ENCODE measurements around the gene AOC3.
A peak's percentile ranks its signal among the peaks of the same experiment; 100 is the strongest.

The AOC3 gene

GRCh38 chr17:42843358-42843934, 7.6 kb upstream of the AOC3 start:
- CTCF ChIA-PET = interaction anchor here (0.9 to 10.6 kb wide), 22 partner anchors 9 to 353 kb away, joined by 3 to 136 read pairs (median 5); partner anchors contain the start of genes BECN1, PSME3 and RPL27
- peaks cover 12 to 64% (median 54%) of the 10 kb centered on the region in 4 experiments for H3K36me3 ChIP-seq (ENCODE audit: control insufficient read depth in 4 of 4, insufficient read depth in 4 of 4, low read length in 3 of 4)
- peaks cover 0 to 5% (median 0%) of the 10 kb centered on the region in 4 experiments for H3K4me1 ChIP-seq (ENCODE audit: control extremely low read depth in 1 of 4, control insufficient read depth in 4 of 4, insufficient read depth in 4 of 4, low read length in 3 of 4)
- POLR2A ChIA-PET = interaction anchor here (0.6 kb wide), 1 partner anchor 234 kb away, joined by 3 read pairs; the partner anchor contains the start of gene TUBG1
- no peaks in the 10 kb centered on the region for H3K9me3 ChIP-seq (ENCODE audit: control extremely low read depth in 1 of 5, control insufficient read depth in 4 of 5, insufficient read depth in 2 of 5, low read depth in 1 of 5, low read length in 4 of 5)
- H3K27me3 ChIP-seq (replicated peaks in 2 of 5; ENCODE audit: control insufficient read depth in 4 of 5, insufficient read depth in 5 of 5, low read length in 4 of 5) = no peaks in the 10 kb centered on the region
- peak; percentile 63 to 76 (median 71) for DNase-seq
- H3K27ac ChIP-seq (ENCODE audit: insufficient read depth in 1 of 2, low read depth in 1 of 2, low read length in 2 of 2, poor library complexity in 1 of 2, severe bottlenecking in 2 of 2) = no peak overlapping the region
- WGBS (ENCODE audit: insufficient coverage) = 66% methylated on average over 5 of the region's 6 CpGs
- H3K4me3 ChIP-seq (ENCODE audit: control insufficient read depth in 1 of 7, extremely low read depth in 1 of 7, insufficient read depth in 4 of 7, low read depth in 2 of 7, low read length in 6 of 7) = no peak overlapping the region

GRCh38 chr17:42844271-42844670, 6.7 kb upstream of the AOC3 start, which contains the start of gene AOC2:
AOC2 (plus strand) TSS chr17:42844580; CDS start chr17:42844627, 47 bp downstream.
- CTCF ChIA-PET = interaction anchor here (0.5 to 10.6 kb wide), 17 partner anchors 9 to 180 kb away, joined by 3 to 136 read pairs (median 6); partner anchors contain the start of genes PSME3 and RPL27
- DNase-seq = no peak
- WGBS (ENCODE audit: insufficient coverage) = 55% methylated on average over 4 of the region's 4 CpGs
- H3K4me3 ChIP-seq (ENCODE audit: control insufficient read depth in 1 of 7, extremely low read depth in 1 of 7, insufficient read depth in 4 of 7, low read depth in 2 of 7, low read length in 6 of 7) = no peak within 1 kb of the TSS
- POLR2A ChIA-PET = no interaction called here
- H3K36me3 ChIP-seq (ENCODE audit: control insufficient read depth in 4 of 4, insufficient read depth in 4 of 4, low read length in 3 of 4) = peaks cover 9 to 56% (median 47%) of the 10 kb centered on the region in 4 experiments
- H3K4me1 ChIP-seq (ENCODE audit: control extremely low read depth in 1 of 4, control insufficient read depth in 4 of 4, insufficient read depth in 4 of 4, low read length in 3 of 4) = peaks cover 0 to 5% (median 0%) of the 10 kb centered on the region in 4 experiments
- H3K27ac ChIP-seq (ENCODE audit: insufficient read depth in 1 of 2, low read depth in 1 of 2, low read length in 2 of 2, poor library complexity in 1 of 2, severe bottlenecking in 2 of 2) = no peak within 1 kb of the TSS
- H3K27me3 ChIP-seq (replicated peaks in 2 of 5; ENCODE audit: control insufficient read depth in 4 of 5, insufficient read depth in 5 of 5, low read length in 4 of 5) = no peaks in the 10 kb centered on the region
- H3K9me3 ChIP-seq (ENCODE audit: control extremely low read depth in 1 of 5, control insufficient read depth in 4 of 5, insufficient read depth in 2 of 5, low read depth in 1 of 5, low read length in 4 of 5) = no peaks in the 10 kb centered on the region

- Histone ChIP-seq H3K4me1 (ENCODE audit: control extremely low read depth in 1 of 4, control insufficient read depth in 4 of 4, insufficient read depth in 4 of 4, low read length in 3 of 4) (peaks cover 0 to 5% (median 0%) of the 10 kb centered on the region in 4 experiments), H3K27me3 (replicated peaks in 2 of 5; ENCODE audit: control insufficient read depth in 4 of 5, insufficient read depth in 5 of 5, low read length in 4 of 5) (no peaks in the 10 kb centered on the region), H3K36me3 (ENCODE audit: control insufficient read depth in 4 of 4, insufficient read depth in 4 of 4, low read length in 3 of 4) (peaks cover 9 to 53% (median 44%) of the 10 kb centered on the region in 4 experiments), H3K27ac (ENCODE audit: insufficient read depth in 1 of 2, low read depth in 1 of 2, low read length in 2 of 2, poor library complexity in 1 of 2, severe bottlenecking in 2 of 2) (no peak overlapping the region), H3K9me3 (ENCODE audit: control extremely low read depth in 1 of 5, control insufficient read depth in 4 of 5, insufficient read depth in 2 of 5, low read depth in 1 of 5, low read length in 4 of 5) (no peaks in the 10 kb centered on the region), H3K4me3 (ENCODE audit: control insufficient read depth in 1 of 7, extremely low read depth in 1 of 7, insufficient read depth in 4 of 7, low read depth in 2 of 7, low read length in 6 of 7) (no peak overlapping the region)
- ChIA-PET POLR2A (no interaction called here), CTCF (interaction anchor here (1.0 to 10.6 kb wide), 10 partner anchors 10 to 153 kb away, joined by 3 to 136 read pairs (median 6); partner anchors contain the start of genes BECN1, PSME3 and RPL27)
- WGBS (ENCODE audit: insufficient coverage) = 94% methylated on average over 24 of the region's 24 CpGs
- no peak for DNase-seq
Measured at GRCh38 chr17:42844761-42845555, 6.0 kb upstream of the AOC3 start.

GRCh38 chr17:42845556-42845917, 5.5 kb upstream of the AOC3 start:
- peaks cover 9 to 51% (median 42%) of the 10 kb centered on the region in 4 experiments for H3K36me3 ChIP-seq (ENCODE audit: control insufficient read depth in 4 of 4, insufficient read depth in 4 of 4, low read length in 3 of 4)
- no peaks in the 10 kb centered on the region for H3K27me3 ChIP-seq (replicated peaks in 2 of 5; ENCODE audit: control insufficient read depth in 4 of 5, insufficient read depth in 5 of 5, low read length in 4 of 5)
- no peaks in the 10 kb centered on the region for H3K9me3 ChIP-seq (ENCODE audit: control extremely low read depth in 1 of 5, control insufficient read depth in 4 of 5, insufficient read depth in 2 of 5, low read depth in 1 of 5, low read length in 4 of 5)
- no peak overlapping the region for H3K27ac ChIP-seq (ENCODE audit: insufficient read depth in 1 of 2, low read depth in 1 of 2, low read length in 2 of 2, poor library complexity in 1 of 2, severe bottlenecking in 2 of 2)
- POLR2A ChIA-PET = no interaction called here
- no peak overlapping the region for H3K4me3 ChIP-seq (ENCODE audit: control insufficient read depth in 1 of 7, extremely low read depth in 1 of 7, insufficient read depth in 4 of 7, low read depth in 2 of 7, low read length in 6 of 7)
- H3K4me1 ChIP-seq (ENCODE audit: control extremely low read depth in 1 of 4, control insufficient read depth in 4 of 4, insufficient read depth in 4 of 4, low read length in 3 of 4) = peaks cover 0 to 5% (median 0%) of the 10 kb centered on the region in 4 experiments
- CTCF ChIA-PET = interaction anchor here (0.6 to 10.6 kb wide), 8 partner anchors 12 to 153 kb away, joined by 3 to 136 read pairs (median 4); partner anchors contain the start of genes BECN1, PSME3 and RPL27
- DNase-seq = no peak
- over 99% methylated on average over 12 of the region's 12 CpGs for WGBS (ENCODE audit: insufficient coverage)

DNA sequence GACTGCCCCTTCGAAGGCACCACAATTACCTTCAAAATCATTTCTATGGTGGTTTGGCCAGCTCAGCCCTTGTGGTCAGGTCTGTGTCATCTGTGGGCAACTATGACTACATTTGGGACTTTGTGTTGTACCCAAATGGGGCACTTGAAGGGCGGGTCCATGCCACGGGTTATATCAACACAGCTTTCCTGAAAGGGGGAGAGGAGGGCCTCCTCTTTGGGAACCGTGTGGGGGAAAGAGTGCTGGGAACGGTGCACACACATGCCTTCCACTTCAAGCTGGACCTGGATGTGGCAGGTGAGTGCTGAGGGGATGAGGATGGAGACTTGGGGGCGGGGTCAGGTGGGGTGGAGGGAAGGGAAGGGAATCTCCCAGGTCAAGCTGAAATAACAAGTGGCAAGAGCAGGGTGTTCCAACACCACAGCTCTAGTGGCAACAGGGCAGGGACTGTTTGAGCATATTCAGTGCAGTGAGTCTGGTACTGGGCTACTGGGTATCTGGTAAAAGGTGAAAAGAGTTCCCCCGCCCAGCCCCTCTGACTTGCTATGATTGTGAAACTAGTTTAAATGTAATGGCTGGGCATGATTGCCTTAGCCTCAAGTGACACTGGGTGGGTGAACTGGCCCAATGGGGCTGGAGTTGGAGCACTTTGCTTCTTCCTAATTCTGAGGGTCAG, 4.9 kb upstream of the AOC3 start:
- Histone ChIP-seq H3K27me3 (replicated peaks in 2 of 5; ENCODE audit: control insufficient read depth in 4 of 5, insufficient read depth in 5 of 5, low read length in 4 of 5) (no peaks in the 10 kb centered on the region), H3K4me1 (ENCODE audit: control extremely low read depth in 1 of 4, control insufficient read depth in 4 of 4, insufficient read depth in 4 of 4, low read length in 3 of 4) (peaks cover 0 to 5% (median 0%) of the 10 kb centered on the region in 4 experiments), H3K9me3 (ENCODE audit: control extremely low read depth in 1 of 5, control insufficient read depth in 4 of 5, insufficient read depth in 2 of 5, low read depth in 1 of 5, low read length in 4 of 5) (no peaks in the 10 kb centered on the region), H3K36me3 (ENCODE audit: control insufficient read depth in 4 of 4, insufficient read depth in 4 of 4, low read length in 3 of 4) (peaks cover 9 to 49% (median 40%) of the 10 kb centered on the region in 4 experiments), H3K4me3 (ENCODE audit: control insufficient read depth in 1 of 7, extremely low read depth in 1 of 7, insufficient read depth in 4 of 7, low read depth in 2 of 7, low read length in 6 of 7) (no peak overlapping the region), H3K27ac (ENCODE audit: insufficient read depth in 1 of 2, low read depth in 1 of 2, low read length in 2 of 2, poor library complexity in 1 of 2, severe bottlenecking in 2 of 2) (no peak overlapping the region)
- POLR2A ChIA-PET = no interaction called here
- no peak for DNase-seq
- CTCF ChIA-PET = interaction anchor here (0.6 to 10.6 kb wide), 7 partner anchors 13 to 94 kb away, joined by 3 to 136 read pairs (median 4); partner anchors contain the start of genes BECN1 and PSME3
- 78% methylated on average over 3 of the region's 7 CpGs for WGBS (ENCODE audit: insufficient coverage)

- POLR2A ChIA-PET = no interaction called here
- WGBS (ENCODE audit: insufficient coverage) = 93% methylated on average over 4 of the region's 9 CpGs
- H3K36me3 ChIP-seq (ENCODE audit: control insufficient read depth in 4 of 4, insufficient read depth in 4 of 4, low read length in 3 of 4) = peaks cover 9 to 43% (median 34%) of the 10 kb centered on the region in 4 experiments
Measured at GRCh38 chr17:42846594-42847280, 4.3 kb upstream of the AOC3 start.

More at GRCh38 chr17:42846594-42847280, 4.3 kb upstream of the AOC3 start:
- CTCF ChIA-PET = interaction anchor here (1.9 to 10.6 kb wide), 3 partner anchors 12 to 93 kb away, joined by 4 to 136 read pairs (median 101); no protein-coding TSS in a partner anchor
- Histone ChIP-seq H3K9me3 (ENCODE audit: control extremely low read depth in 1 of 5, control insufficient read depth in 4 of 5, insufficient read depth in 2 of 5, low read depth in 1 of 5, low read length in 4 of 5) (no peaks in the 10 kb centered on the region), H3K4me3 (ENCODE audit: control insufficient read depth in 1 of 7, extremely low read depth in 1 of 7, insufficient read depth in 4 of 7, low read depth in 2 of 7, low read length in 6 of 7) (no peak overlapping the region), H3K4me1 (ENCODE audit: control extremely low read depth in 1 of 4, control insufficient read depth in 4 of 4, insufficient read depth in 4 of 4, low read length in 3 of 4) (peaks cover 0 to 5% (median 0%) of the 10 kb centered on the region in 4 experiments), H3K27me3 (replicated peaks in 2 of 5; ENCODE audit: control insufficient read depth in 4 of 5, insufficient read depth in 5 of 5, low read length in 4 of 5) (no peaks in the 10 kb centered on the region), H3K27ac (ENCODE audit: insufficient read depth in 1 of 2, low read depth in 1 of 2, low read length in 2 of 2, poor library complexity in 1 of 2, severe bottlenecking in 2 of 2) (no peak overlapping the region)
- DNase-seq = no peak

Data from common myeloid progenitor, CD34-positive (primary cell).